GM10266 (cell line): ENCODE results near the gene CCNT1.

Source experiments
- DNase-seq: peaks from one replicate; pipeline ENCODE4 v3.0.0; 2012; ENCODE audit errors: extremely low spot score
- CTCF ChIP-seq: IDR thresholded peaks from 2 replicates; pipeline ENCODE4 v1.5.1; 2012; ENCODE audit warnings: mild to moderate bottlenecking, low read depth; ENCODE audit not compliant: control insufficient read depth, insufficient read depth; ENCODE audit errors: missing control alignments

The CCNT1 gene

DNA sequence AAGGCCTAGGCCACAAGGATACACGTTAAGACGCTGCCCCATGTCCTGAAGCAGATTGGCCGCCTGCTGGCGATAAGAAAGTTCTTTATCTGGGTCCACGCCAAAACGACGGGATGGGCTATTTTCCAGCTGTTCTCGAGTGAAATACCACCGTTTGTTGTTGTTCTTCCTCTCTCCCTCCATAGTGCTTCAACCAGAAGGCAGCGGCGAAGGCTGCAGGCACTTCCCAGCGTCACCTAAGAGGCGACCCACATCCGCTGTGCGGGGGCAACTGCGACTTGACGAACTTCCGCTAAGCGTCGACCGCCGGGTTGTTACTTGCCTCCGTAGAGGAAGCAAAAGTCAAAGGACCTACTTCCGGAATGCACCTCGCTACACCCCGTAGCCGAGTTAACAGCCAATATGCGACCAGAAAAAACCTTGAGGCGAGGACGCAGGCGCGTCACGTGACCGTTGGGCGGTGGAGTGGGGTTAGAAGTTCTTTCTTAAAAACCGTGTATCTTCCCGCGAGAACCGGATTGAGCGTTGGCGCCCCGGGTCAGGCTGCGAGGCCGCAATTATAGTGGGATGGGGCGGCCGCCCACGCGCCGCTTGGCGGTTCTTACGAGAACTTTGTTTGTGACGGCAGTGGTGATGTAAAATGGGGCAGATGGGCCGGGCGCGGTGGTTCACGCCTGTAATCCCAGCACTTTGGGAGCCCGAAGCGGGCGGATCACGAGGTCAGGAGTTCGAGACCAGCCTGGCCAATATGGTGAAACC is at the start of gene CCNT1:
Gene CCNT1 (minus strand): TSS at position 215 of the 759 bp plus-strand sequence. CDS start 32 bp downstream, at position 183.
- DNase-seq, result peak; percentile 97
- TF ChIP-seq CTCF, result no peak

DNA sequence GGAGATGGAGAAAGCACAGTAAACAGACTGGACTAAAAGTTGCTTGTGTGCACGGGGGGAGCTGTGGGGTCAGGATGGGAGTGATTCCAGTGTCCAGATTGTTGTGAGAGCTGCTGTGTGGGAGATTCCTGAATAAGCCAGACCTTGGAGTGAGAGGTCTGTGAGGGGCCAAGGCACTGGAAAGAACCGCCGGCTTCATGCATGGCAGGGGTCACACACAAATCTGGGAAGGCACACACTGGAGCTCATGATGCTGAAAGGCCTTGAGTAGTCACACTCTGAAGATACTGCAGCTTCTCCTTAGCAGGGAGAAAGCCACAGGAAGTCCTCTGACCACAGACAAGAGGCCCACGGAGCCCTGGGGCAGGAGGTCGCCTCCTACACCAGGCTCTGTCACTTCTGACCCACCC is 49.3 kb upstream of the CCNT1 start:
- no peak for DNase-seq
- TF ChIP-seq CTCF, result no peak

DNA sequence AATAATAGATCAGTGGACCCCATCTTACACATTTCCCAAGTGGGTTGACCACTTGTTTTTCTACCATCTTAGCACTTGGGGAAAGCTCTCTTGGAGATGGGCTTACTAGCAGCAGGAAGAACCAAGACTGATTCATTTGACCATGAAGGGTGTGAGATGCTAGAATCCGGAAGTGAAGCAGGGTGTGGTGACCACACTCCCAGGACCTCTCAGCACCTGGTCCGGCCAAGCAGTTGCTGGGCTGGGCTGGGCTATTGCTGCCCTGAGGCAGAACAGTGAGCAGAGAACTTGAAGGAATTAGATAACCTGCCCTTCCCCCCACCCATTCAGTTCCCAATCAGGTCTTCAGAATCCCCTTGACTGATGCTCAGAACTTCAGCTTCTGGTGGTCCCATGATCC is 48.0 kb upstream of the CCNT1 start:
- TF ChIP-seq CTCF, result no peak
- DNase-seq, result no peak

GRCh38 chr12:48758737-48759136 is 42.2 kb upstream of the CCNT1 start:
- no peak for TF ChIP-seq CTCF
- DNase-seq, result no peak

GRCh38 chr12:48758186-48758585 is 41.7 kb upstream of the CCNT1 start:
- DNase-seq, result no peak
- no peak for TF ChIP-seq CTCF

- no peak for DNase-seq
- TF ChIP-seq CTCF, result no peak
Observed at GRCh38 chr12:48750769-48751356, 34.4 kb upstream of the CCNT1 start.

GRCh38 chr12:48750215-48750614 is 33.7 kb upstream of the CCNT1 start:
- no peak for DNase-seq
- TF ChIP-seq CTCF, result no peak
